Activated B cell treated with CpG ODN at 0.5 μM for 24 hours (primary cell): Measurements from ENCODE around the gene KLK8. TPM values are rescaled to one million over a fixed set of nuclear protein-coding genes. Genes with fewer than 3 reads are reported as not detected.

Experiments used
- ATAC-seq: fragments of 200-7000 bp; cut with Tn5 transposase; one replicate; pipeline ENCODE4 v1.10.0; 2021; ENCODE audit warnings: low read depth, mild to moderate bottlenecking, moderate library complexity
- CTCF ChIA-PET: fragments of 350-600 bp; sonication (Branson Sonifier 250); formaldehyde crosslinking; loops from one replicate; lab custom pipeline; 2021; ENCODE audit warnings: antibody characterized with exemption; lab: Charles Lee
- POLR2A ChIA-PET: fragments of 350-600 bp; sonication (Branson Sonifier 250); formaldehyde crosslinking; loops from one replicate; lab custom pipeline; 2021; ENCODE audit warnings: antibody characterized with exemption; lab: Charles Lee
- DNase-seq: peaks from one replicate; pipeline ENCODE4 v3.0.0; 2022
- H3K27ac Mint-ChIP-seq: one replicate; pipeline ENCODE4 v1.8.0; 2020; ENCODE audit warnings: mixed read lengths
- H3K27me3 Mint-ChIP-seq: one replicate; pipeline ENCODE4 v1.8.0; 2021; ENCODE audit warnings: mixed read lengths
- H3K36me3 Mint-ChIP-seq: one replicate; pipeline ENCODE4 v1.8.0; 2021; ENCODE audit warnings: low read depth, mixed read lengths
- H3K4me1 Mint-ChIP-seq: one replicate; pipeline ENCODE4 v1.8.0; 2021; ENCODE audit warnings: mixed read lengths
- H3K4me3 Mint-ChIP-seq: one replicate; pipeline ENCODE4 v1.8.0; 2020; ENCODE audit warnings: mild to moderate bottlenecking, mixed read lengths
- H3K9me3 Mint-ChIP-seq: one replicate; pipeline ENCODE4 v1.8.0; 2020; ENCODE audit warnings: mixed read lengths
- intact Hi-C: fragments of 100-400 bp; cut with micrococcal nuclease; formaldehyde crosslinking; loops from one replicate; pipeline ENCODE4 v1.15.1; 2024
- total RNA-seq: library from RNA; stranded (reverse); gene quantifications from 2 replicates; pipeline ENCODE4 v1.2.3, GENCODE V29; 2022
- TF ChIP-seq, protein P1 (sequence below): fragments of 200-600 bp; IDR thresholded peaks from one replicate; pipeline ENCODE4 v1.8.0; 2022; ENCODE audit warnings: antibody characterized with exemption, mild to moderate bottlenecking

The KLK8 gene, protein sequence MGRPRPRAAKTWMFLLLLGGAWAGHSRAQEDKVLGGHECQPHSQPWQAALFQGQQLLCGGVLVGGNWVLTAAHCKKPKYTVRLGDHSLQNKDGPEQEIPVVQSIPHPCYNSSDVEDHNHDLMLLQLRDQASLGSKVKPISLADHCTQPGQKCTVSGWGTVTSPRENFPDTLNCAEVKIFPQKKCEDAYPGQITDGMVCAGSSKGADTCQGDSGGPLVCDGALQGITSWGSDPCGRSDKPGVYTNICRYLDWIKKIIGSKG
- not detected in 2 replicates for total RNA-seq

DNA sequence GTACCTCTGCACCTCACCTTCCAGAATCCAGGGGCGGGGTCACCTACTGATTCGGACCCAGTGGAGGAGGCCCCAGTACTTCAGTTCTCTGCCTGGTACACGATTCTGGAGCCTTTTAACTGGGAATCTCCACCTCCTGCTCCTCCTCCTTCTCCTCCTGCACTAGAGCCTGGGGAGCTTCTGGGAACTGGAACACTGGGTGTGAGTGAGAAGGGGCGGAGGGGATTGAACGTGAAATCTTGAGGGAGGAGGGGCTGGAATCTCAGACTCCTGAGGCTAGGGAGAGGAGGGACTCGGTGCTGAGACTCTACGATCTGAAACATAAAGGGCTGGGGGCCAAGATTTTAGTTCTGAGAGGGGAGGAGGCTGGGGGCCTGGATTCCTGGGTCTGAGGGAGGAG is at the start of gene KLK8:
Gene KLK8, minus strand, starts transcription at position 90 of the 400 bp plus-strand sequence. CDS start 437 bp downstream, outside the sequence.
- ATAC-seq (no peak), DNase-seq (no peak)
- TF ChIP-seq, protein P1, sequence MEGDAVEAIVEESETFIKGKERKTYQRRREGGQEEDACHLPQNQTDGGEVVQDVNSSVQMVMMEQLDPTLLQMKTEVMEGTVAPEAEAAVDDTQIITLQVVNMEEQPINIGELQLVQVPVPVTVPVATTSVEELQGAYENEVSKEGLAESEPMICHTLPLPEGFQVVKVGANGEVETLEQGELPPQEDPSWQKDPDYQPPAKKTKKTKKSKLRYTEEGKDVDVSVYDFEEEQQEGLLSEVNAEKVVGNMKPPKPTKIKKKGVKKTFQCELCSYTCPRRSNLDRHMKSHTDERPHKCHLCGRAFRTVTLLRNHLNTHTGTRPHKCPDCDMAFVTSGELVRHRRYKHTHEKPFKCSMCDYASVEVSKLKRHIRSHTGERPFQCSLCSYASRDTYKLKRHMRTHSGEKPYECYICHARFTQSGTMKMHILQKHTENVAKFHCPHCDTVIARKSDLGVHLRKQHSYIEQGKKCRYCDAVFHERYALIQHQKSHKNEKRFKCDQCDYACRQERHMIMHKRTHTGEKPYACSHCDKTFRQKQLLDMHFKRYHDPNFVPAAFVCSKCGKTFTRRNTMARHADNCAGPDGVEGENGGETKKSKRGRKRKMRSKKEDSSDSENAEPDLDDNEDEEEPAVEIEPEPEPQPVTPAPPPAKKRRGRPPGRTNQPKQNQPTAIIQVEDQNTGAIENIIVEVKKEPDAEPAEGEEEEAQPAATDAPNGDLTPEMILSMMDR = no peak
- Mint-ChIP-seq H3K27ac (no peak within 1 kb of the TSS), H3K9me3 (no peaks in the 10 kb centered on the region), H3K27me3 (peaks cover 27% of the 10 kb centered on the region), H3K36me3 (no peaks in the 10 kb centered on the region), H3K4me1 (no peaks in the 10 kb centered on the region), H3K4me3 (no peak within 1 kb of the TSS)
- intact Hi-C loops = no loop called here
- ChIA-PET CTCF (no interaction called here), POLR2A (no interaction called here)

DNA sequence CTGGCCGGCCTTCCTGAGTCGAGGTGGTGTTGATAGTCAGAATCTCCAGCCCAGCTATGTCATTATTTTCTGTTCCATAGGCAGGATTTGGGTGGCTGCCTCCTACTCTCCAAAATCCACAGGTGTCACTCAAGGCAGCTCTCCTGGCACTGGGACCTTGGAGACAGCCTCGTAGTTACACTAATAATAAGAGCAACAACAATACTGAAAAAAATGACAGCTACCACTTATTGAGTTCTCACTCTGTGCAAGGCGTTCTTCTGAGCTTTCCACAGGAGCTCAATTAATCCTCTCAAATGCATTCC is 45.6 kb upstream of the KLK8 start:
- CTCF ChIA-PET = no interaction called here
- no peak overlapping the region for H3K4me3 Mint-ChIP-seq
- peaks cover 2% of the 10 kb centered on the region for H3K9me3 Mint-ChIP-seq
- POLR2A ChIA-PET = no interaction called here
- DNase-seq (no peak), ATAC-seq (no peak)
- intact Hi-C loops = no loop called here
- TF ChIP-seq, protein P1 = no peak
- no peaks in the 10 kb centered on the region for H3K4me1 Mint-ChIP-seq
- H3K36me3 Mint-ChIP-seq = no peaks in the 10 kb centered on the region
- no peak overlapping the region for H3K27ac Mint-ChIP-seq
- H3K27me3 Mint-ChIP-seq = peaks cover 9% of the 10 kb centered on the region

DNA sequence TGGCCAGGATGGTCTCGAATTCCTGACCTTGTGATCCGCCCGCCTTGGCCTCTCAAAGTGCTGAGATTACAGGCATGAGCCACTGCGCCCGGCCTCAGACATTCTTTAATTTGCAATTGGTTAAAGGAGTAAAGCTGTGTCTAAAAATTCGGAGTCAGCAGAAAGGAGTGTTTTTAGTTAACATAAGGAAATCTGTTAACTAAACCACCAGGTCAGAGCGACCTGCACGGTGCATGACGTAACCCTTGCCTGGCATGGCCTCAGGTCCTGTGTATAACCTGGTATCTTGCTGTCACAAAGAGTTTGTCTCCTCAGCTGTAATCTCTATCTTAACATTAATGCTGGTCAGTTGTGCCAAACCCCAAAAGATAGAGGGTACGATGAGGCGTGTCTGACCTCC is 42.9 kb upstream of the KLK8 start:
- ChIA-PET CTCF (no interaction called here), POLR2A (no interaction called here)
- Mint-ChIP-seq H3K36me3 (no peaks in the 10 kb centered on the region), H3K9me3 (no peaks in the 10 kb centered on the region), H3K27ac (no peak overlapping the region), H3K4me1 (no peaks in the 10 kb centered on the region), H3K27me3 (peaks cover 6% of the 10 kb centered on the region), H3K4me3 (no peak overlapping the region)
- no peak for DNase-seq
- no peak for ATAC-seq
- TF ChIP-seq, protein P1 = no peak
- intact Hi-C loops = no loop called here

DNA sequence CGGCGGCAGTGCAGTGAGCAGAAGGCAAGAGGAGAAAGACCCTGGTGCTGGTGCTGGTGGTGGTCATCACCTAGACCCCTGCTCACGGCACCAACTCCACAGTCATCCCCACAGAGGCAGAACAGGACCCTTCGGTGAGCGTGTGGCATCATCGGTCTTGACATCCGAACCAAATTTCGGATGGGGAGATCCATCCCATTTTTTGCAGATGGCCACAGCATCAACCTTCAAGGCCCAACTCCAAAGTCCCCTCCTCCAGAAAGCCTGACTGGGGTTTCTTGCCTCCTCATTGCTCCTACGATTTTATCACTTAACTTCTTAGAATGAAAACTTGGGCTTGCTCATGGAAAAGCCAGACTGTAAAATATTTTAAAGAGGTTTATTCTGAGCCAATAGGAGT is 42.1 kb upstream of the KLK8 start:
- ATAC-seq (no peak), DNase-seq (no peak)
- ChIA-PET CTCF (no interaction called here), POLR2A (no interaction called here)
- Mint-ChIP-seq H3K27ac (no peak overlapping the region), H3K4me3 (no peak overlapping the region), H3K4me1 (no peaks in the 10 kb centered on the region), H3K9me3 (no peaks in the 10 kb centered on the region), H3K36me3 (no peaks in the 10 kb centered on the region), H3K27me3 (peaks cover 6% of the 10 kb centered on the region)
- intact Hi-C loops = no loop called here
- TF ChIP-seq, protein P1 = no peak

DNA sequence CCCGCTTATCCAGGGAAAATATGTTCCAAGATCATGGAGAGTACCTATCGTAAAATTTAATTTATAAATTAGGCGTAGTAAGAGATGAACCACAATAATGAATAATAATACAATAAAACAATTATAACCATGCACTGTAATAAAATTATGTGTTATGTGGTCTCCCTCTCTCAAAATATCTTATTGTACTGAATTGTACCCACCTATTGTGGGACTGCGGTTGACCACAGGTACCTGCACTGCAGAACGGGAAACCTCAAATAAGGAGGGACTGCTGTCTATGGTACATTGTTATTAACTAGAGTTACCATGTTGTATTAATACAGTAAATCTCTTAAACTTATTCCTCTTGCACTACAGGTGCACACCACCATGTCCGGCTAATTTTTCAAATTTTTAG is 38.7 kb upstream of the KLK8 start:
- Mint-ChIP-seq H3K4me3 (no peak overlapping the region), H3K4me1 (no peaks in the 10 kb centered on the region), H3K27me3 (peaks cover 6% of the 10 kb centered on the region), H3K9me3 (no peaks in the 10 kb centered on the region), H3K27ac (no peak overlapping the region), H3K36me3 (no peaks in the 10 kb centered on the region)
- CTCF ChIA-PET = no interaction called here
- POLR2A ChIA-PET = no interaction called here
- TF ChIP-seq, protein P1 = no peak
- intact Hi-C loops = no loop called here
- DNase-seq = no peak
- no peak for ATAC-seq
